ENCODE results near the gene TAF10.
A peak's percentile ranks its signal among the peaks of the same experiment; 100 is the strongest.

GRCh38 chr11:6612213-6613041 lies at the start of gene TAF10:
- TF ChIP-seq CTCF (IDR thresholded peaks at IDR 0.05; ENCODE audit: insufficient read depth, low read depth, low read length) (peak; percentile 47), EZH2 (IDR thresholded peaks at IDR 0.05; ENCODE audit: insufficient read depth, low read length) (no peak)
